Heart right ventricle (tissue), 16 donors: ENCODE results near the gene OR56A4. TPM values are rescaled to one million over a fixed set of nuclear protein-coding genes. Genes with fewer than 3 reads are reported as not detected.

Source experiments
- ATAC-seq, 8 donors: fragments of 200-7000 bp; cut with Tn5 transposase; one replicate each; pipeline ENCODE4 v1.9.1; 2020; ENCODE audit warnings: mild to moderate bottlenecking in 8 of 8, moderate library complexity in 8 of 8, moderate number of reproducible peaks in 1 of 8
- DNase-seq, 2 donors: peaks; one replicate each; pipeline ENCODE4 v3.0.0-alpha.2; 2020
- H3K27ac ChIP-seq, 10 donors: fragments of 200-600 bp; sonication (generic) in 2 of 10; one replicate each; pipeline versions ENCODE4 v1.5.0 to v1.8.0; 2020 to 2022; ENCODE audit warnings: mild to moderate bottlenecking in 3 of 10
- H3K27me3 ChIP-seq, 7 donors: fragments of 200-600 bp; one replicate each; pipeline ENCODE4 v1.8.0; 2021 to 2022; ENCODE audit warnings: mild to moderate bottlenecking in 2 of 7
- H3K36me3 ChIP-seq, 9 donors: fragments of 200-600 bp; sonication (generic) in 1 of 9; one replicate each; pipeline versions ENCODE4 v1.5.0 to v1.8.0; 2020 to 2022; ENCODE audit warnings: mild to moderate bottlenecking in 2 of 9
- H3K4me1 ChIP-seq, 9 donors: fragments of 200-600 bp; sonication (generic) in 1 of 9; one replicate each; pipeline versions ENCODE4 v1.5.0 to v1.8.0; 2020 to 2022; ENCODE audit warnings: mild to moderate bottlenecking in 4 of 9
- H3K4me3 ChIP-seq, 10 donors: fragments of 200-600 bp; sonication (generic) in 2 of 10; one replicate each; pipeline versions ENCODE4 v1.5.0 to v1.8.0; 2020 to 2022; ENCODE audit warnings: mild to moderate bottlenecking in 7 of 10, moderate library complexity in 2 of 10
- H3K9me3 ChIP-seq, 11 donors: fragments of 200-600 bp in 10 of 11; sonication (generic) in 2 of 11; one replicate each; pipeline versions ENCODE4 v1.5.0 to v1.8.0; 2013 to 2022; ENCODE audit warnings: mild to moderate bottlenecking in 2 of 11, control low read depth in 1 of 11, moderate library complexity in 1 of 11
- WGBS, 2 donors: extraction: QIAGEN DNeasy Blood & Tissue Kit; methylation state at CpG; one replicate each; pipeline ENCODE4 v1.1.7; 2013; ENCODE audit warnings: inconsistent platforms in 1 of 2; 5-methylcytosine and 5-hydroxymethylcytosine counted together
- intact Hi-C, 10 donors: fragments of 100-400 bp; cut with DNase I; formaldehyde crosslinking; loops; one replicate each; pipeline versions ENCODE4 v1.11.1 to v1.14.2; 2022
- polyA plus RNA-seq, 2 donors: library from polyadenylated mRNA; stranded (reverse); fragments of 200-250 nt; gene quantifications; one replicate each; pipeline ENCODE4 v1.2.3, GENCODE V29; 2013
- total RNA-seq, 10 donors: library from RNA; stranded (reverse); fragmentation: NEBNext Ultra II Directional in 3 of 10; extraction: Animal tissue kit (Norgen Biotek cat#: 25700) in 3 of 10; gene quantifications; one replicate each; pipeline versions ENCODE4 v1.2.1 to v1.2.4, GENCODE V29; 2021 to 2023
- TF ChIP-seq, protein P1 (sequence below), 9 donors: fragments of 200-600 bp; sonication (generic) in 2 of 9; IDR thresholded peaks; one replicate each; pipeline versions ENCODE4 v1.5.0 to v1.8.0; 2021 to 2022; ENCODE audit warnings: antibody characterized with exemption in 9 of 9, mild to moderate bottlenecking in 5 of 9, moderate library complexity in 1 of 9
- donor health status: Arrhythmogenic right ventricular cardiomyopathy.
- donor health status: ischemic (EF 13 %, LVEDD 7.1; RV severe dilation, severe dysfunction).
- donor health status: healthy with polysubstance abuse.
- donor health status: DM: no; HTN: yes; CAD: no.
- donor health status: DM: no; HTN: no; CAD: no.
- donor health status: ischemic (EF 25% LVEDD 6.9; RV normal size, moderate dysfunction).
- donor health status: ischemic (EF 25% LVEDD 5.7; RV mildly dilated, moderate dysfunction).
- donor health status: healthy.
- donor health status: DM: yes; HTN: yes; CAD: no.
- donor health status: Ischemic cardiomyopathy.
- donor health status: ischemic (EF 35%, LVEDD 5.7; RV mildly dilated, moderate dysfunction).
- donor health status: nonischemic (EF 11% LVEDD 7.7; RV severe dilation, severe dysfunction).
- donor health status: DM: yes; HTN: yes; CAD: no.
- donor health status: PGD.
- donor health status: ischemic (EF 29% LVEDD 5.4; RV normal size, mild dysfunction).
- donor health status: nonischemic (EF 23%, LVEDD 6.1; RV moderate dilation, normal function).

OR56A4 gene
- total and polyA plus RNA-seq, 12 donors: 0.05 TPM; not detected in 11

DNA sequence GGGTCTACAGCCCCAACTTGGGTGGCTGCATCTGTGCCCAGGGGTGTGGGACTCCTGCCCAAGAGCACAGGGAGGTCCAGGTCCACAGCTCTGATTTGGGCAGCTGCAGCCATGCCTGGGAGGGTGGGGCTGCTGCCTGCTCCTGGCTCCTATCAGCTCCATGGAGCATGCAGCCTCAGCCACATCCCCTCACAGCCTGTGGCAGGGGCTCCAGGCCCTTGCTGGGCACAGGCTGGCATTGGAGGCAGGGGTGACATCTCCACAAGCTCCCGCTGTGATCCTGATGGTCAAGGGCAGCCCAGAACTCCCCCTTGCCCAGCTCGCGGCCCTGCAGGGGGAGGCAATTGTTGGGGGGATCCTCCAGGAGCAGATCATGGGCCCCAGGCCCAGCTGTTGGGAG, 6.3 kb upstream of the OR56A4 start:
- intact Hi-C loops: loop anchor here in 1 of 10 donors (5.0 kb wide), 1 partner anchor 1346 kb away; no protein-coding TSS in a partner anchor
- WGBS, 2 donors: 66 to 73% methylated on average over 3 of the region's 3 CpGs
- ATAC-seq: no peak

DNA sequence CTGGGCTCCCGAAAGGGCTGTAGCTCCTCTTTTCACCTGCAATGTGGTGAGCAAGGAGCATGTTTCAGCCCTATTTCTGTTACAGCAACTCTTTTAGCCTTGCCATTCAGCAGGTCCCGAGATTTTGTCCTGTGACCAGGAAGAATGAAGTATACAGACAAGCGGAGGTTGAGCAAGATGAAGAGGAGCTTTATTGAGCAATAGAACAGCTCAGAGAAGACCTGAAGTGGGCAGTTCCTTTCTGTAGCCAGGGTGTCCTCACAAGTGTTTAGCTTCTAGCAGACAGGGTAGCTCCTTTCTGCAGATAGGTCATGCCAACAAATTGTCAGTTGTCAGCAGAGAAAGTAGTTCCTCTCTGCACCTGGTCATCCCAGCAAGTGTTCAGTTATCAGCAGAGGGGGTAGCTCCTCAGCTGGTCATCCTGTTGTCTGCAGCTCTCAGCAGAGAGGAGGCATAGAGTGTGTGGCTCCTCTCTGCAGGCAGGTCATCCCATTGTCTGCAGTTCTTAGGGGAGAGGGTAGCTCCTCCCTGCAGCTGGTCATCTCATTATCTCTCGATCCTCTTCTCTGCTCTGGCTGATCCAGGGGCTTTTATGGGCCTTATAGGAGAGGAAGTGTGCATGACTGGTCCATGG, 5.4 kb upstream of the OR56A4 start:
- no peak for DNase-seq
- Histone ChIP-seq H3K9me3 (peaks cover 0 to 20% (median 8%) of the 10 kb centered on the region in 11 donors), H3K36me3 (no peaks in the 10 kb centered on the region), H3K4me3 (no peak overlapping the region), H3K27ac (no peak overlapping the region), H3K4me1 (peaks cover 0 to 4% (median 0%) of the 10 kb centered on the region in 9 donors), H3K27me3 (peaks cover 0 to 5% (median 0%) of the 10 kb centered on the region in 7 donors)
- TF ChIP-seq, protein P1, sequence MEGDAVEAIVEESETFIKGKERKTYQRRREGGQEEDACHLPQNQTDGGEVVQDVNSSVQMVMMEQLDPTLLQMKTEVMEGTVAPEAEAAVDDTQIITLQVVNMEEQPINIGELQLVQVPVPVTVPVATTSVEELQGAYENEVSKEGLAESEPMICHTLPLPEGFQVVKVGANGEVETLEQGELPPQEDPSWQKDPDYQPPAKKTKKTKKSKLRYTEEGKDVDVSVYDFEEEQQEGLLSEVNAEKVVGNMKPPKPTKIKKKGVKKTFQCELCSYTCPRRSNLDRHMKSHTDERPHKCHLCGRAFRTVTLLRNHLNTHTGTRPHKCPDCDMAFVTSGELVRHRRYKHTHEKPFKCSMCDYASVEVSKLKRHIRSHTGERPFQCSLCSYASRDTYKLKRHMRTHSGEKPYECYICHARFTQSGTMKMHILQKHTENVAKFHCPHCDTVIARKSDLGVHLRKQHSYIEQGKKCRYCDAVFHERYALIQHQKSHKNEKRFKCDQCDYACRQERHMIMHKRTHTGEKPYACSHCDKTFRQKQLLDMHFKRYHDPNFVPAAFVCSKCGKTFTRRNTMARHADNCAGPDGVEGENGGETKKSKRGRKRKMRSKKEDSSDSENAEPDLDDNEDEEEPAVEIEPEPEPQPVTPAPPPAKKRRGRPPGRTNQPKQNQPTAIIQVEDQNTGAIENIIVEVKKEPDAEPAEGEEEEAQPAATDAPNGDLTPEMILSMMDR (IDR thresholded peaks at IDR 0.05): no peak
- intact Hi-C loops: loop anchor here in 1 of 10 donors (5.0 kb wide), 1 partner anchor 1345 kb away; no protein-coding TSS in a partner anchor
- ATAC-seq: peak in 1 of 8 donors; percentile 14
- WGBS, 2 donors: 79% methylated on average over 4 of the region's 4 CpGs

More for the DNA sequence above, 6.3 kb upstream of the OR56A4 start:
- H3K4me3 ChIP-seq: no peak overlapping the region
- H3K36me3 ChIP-seq: no peaks in the 10 kb centered on the region
- H3K9me3 ChIP-seq: peaks cover 0 to 25% (median 8%) of the 10 kb centered on the region in 11 donors
- H3K27me3 ChIP-seq: peaks cover 0 to 5% (median 0%) of the 10 kb centered on the region in 7 donors
- no peak overlapping the region for H3K27ac ChIP-seq
- TF ChIP-seq, protein P1 (IDR thresholded peaks at IDR 0.05): no peak
- no peak for DNase-seq
- no peaks in the 10 kb centered on the region for H3K4me1 ChIP-seq

DNA sequence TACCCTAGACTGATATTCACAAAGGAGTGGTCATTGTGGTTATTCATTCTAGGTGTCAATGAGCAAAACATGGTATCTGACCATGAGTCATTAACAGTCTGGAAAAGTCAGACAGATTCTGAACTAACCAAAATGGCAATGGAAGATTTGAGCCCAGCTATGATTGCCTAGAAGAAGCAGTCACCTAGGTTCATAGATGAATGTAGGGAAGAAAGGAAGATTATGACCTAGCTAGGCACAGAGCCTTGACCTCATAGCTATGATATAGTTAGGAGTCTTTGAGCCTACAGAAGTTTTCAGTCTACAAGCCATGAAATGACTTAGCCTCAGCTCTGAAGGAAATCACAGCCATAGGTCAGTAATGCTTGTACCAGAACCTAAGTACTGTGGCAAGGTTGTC, 351 bp downstream of the OR56A4 start:
- no peaks in the 10 kb centered on the region for H3K36me3 ChIP-seq
- intact Hi-C loops: no loop called here
- no peaks in the 10 kb centered on the region for H3K9me3 ChIP-seq
- H3K27me3 ChIP-seq: no peaks in the 10 kb centered on the region
- DNase-seq (no peak), ATAC-seq (no peak)
- no peak overlapping the region for H3K4me3 ChIP-seq
- H3K4me1 ChIP-seq: peaks cover 0 to 16% (median 0%) of the 10 kb centered on the region in 9 donors
- TF ChIP-seq, protein P1 (IDR thresholded peaks at IDR 0.05): no peak
- H3K27ac ChIP-seq: no peak overlapping the region

DNA sequence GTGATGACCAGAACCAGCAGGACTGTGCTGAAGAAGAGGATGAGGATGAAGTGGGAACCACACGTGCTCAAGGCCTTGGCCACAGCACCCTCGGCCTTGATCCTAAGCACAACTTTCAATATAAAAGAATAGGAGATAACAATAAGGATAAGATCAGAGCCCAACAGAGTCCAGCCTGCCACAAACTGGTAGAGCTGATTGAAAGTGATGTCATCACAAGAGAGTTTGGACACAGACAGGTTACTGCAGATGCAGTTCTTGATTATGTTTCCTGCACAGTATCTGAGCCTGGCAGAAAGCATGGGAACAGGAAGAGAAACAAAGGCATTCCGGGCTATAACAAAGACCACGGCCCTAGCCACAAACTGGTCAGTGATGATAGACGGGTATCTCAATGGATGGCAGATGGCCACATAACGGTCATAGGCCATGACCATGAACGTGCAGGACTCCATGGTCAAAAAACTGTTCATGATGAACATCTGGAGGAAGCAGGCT, 4.5 kb downstream of the OR56A4 start:
- Histone ChIP-seq H3K9me3 (no peaks in the 10 kb centered on the region), H3K27me3 (no peaks in the 10 kb centered on the region), H3K4me1 (peaks cover 0 to 12% (median 0%) of the 10 kb centered on the region in 9 donors), H3K27ac (peak overlapping the region in 3 of 10 donors; percentile 47 to 66 (median 53)), H3K36me3 (no peaks in the 10 kb centered on the region), H3K4me3 (no peak overlapping the region)
- WGBS, 2 donors: 52 to 63% methylated on average over 7 of the region's 7 CpGs
- TF ChIP-seq, protein P1 (IDR thresholded peaks at IDR 0.05): no peak
- intact Hi-C loops: no loop called here
- ATAC-seq (peak in 3 of 8 donors; percentile 20 to 56 (median 22)), DNase-seq (no peak)
